Measurements from ENCODE around the gene GJB3. TPM values are rescaled to one million over a fixed set of nuclear protein-coding genes. Genes with fewer than 3 reads are reported as not detected.

The GJB3 gene
- polyA plus RNA-seq, 3 donors = not detected

DNA sequence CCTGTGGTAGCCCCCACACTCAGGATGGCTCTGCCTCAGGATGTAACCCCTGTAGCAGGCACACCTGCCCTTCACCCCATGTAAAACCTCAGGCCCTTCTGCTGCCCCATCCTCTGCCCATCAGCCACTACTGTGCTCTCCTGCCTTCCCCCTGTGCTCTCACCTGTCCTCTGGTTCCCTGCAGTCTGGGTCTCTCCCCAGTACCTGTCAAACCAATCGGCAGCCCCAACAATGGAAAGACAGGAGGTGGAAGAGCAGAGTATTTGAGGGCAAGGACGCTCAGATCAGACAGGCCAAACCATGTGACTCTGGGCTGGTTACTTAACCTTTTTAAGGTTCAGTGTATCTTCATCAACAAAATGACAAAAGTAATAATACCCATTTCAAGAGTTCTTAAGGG is 47.6 kb downstream of the GJB3 start:
- H3K4me1 Mint-ChIP-seq = peaks cover under 1% of the 10 kb centered on the region
- no peaks in the 10 kb centered on the region for H3K27me3 ChIP-seq (ENCODE audit: control insufficient read depth in 2 of 2, insufficient read depth in 2 of 2, low read length in 2 of 2)
- no peaks in the 10 kb centered on the region for H3K4me1 ChIP-seq (ENCODE audit: control insufficient read depth in 1 of 2, insufficient read depth in 2 of 2, low read length in 2 of 2)
- no CpG with 5 or more reads among the region's 2 CpGs for WGBS (ENCODE audit: insufficient coverage)
- no peak overlapping the region for H3K27ac ChIP-seq (ENCODE audit: low read depth in 1 of 2, low read length in 2 of 2)
- peak overlapping the region in 1 of 7 donors; percentile 79 for H3K27ac Mint-ChIP-seq
- H2AFZ ChIP-seq (ENCODE audit: insufficient read depth, low read depth, low read length, poor library complexity, severe bottlenecking) = no peak overlapping the region
- TF ChIP-seq, protein P1, sequence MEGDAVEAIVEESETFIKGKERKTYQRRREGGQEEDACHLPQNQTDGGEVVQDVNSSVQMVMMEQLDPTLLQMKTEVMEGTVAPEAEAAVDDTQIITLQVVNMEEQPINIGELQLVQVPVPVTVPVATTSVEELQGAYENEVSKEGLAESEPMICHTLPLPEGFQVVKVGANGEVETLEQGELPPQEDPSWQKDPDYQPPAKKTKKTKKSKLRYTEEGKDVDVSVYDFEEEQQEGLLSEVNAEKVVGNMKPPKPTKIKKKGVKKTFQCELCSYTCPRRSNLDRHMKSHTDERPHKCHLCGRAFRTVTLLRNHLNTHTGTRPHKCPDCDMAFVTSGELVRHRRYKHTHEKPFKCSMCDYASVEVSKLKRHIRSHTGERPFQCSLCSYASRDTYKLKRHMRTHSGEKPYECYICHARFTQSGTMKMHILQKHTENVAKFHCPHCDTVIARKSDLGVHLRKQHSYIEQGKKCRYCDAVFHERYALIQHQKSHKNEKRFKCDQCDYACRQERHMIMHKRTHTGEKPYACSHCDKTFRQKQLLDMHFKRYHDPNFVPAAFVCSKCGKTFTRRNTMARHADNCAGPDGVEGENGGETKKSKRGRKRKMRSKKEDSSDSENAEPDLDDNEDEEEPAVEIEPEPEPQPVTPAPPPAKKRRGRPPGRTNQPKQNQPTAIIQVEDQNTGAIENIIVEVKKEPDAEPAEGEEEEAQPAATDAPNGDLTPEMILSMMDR (IDR thresholded peaks at IDR 0.05) = no peak
- no peak overlapping the region for H3K4me2 ChIP-seq (replicated peaks; ENCODE audit: extremely low read depth, low read length, poor library complexity, severe bottlenecking)
- no peak for DNase-seq
- H3K4me3 Mint-ChIP-seq = no peak overlapping the region
- H3K9me3 Mint-ChIP-seq = peaks cover 0 to 3% (median 2%) of the 10 kb centered on the region in 7 donors
- H4K20me1 ChIP-seq (ENCODE audit: insufficient read depth, low read length) = no peaks in the 10 kb centered on the region
- no peaks in the 10 kb centered on the region for H3K36me3 ChIP-seq (replicated peaks in 1 of 2; ENCODE audit: control insufficient read depth in 1 of 2, insufficient read depth in 2 of 2, low read length in 2 of 2)
- intact Hi-C loops (cut with micrococcal nuclease) = no loop called here
- no peaks in the 10 kb centered on the region for H3K79me2 ChIP-seq (ENCODE audit: insufficient read depth, low read length)
- peaks cover 0 to 9% (median 6%) of the 10 kb centered on the region in 3 donors for H3K27me3 Mint-ChIP-seq (ENCODE audit: low read depth in 3 of 3)
- H3K9ac ChIP-seq (ENCODE audit: insufficient read depth, low read length, poor library complexity, severe bottlenecking) = no peak overlapping the region
- H3K9me3 ChIP-seq (replicated peaks in 1 of 2; ENCODE audit: control insufficient read depth in 1 of 2, insufficient read depth in 1 of 2, low read length in 2 of 2) = no peaks in the 10 kb centered on the region
- no peaks in the 10 kb centered on the region for H3K36me3 Mint-ChIP-seq
- no peak overlapping the region for H3K4me3 ChIP-seq (replicated peaks in 1 of 3; ENCODE audit: low read depth in 2 of 3, low read length in 3 of 3)

DNA sequence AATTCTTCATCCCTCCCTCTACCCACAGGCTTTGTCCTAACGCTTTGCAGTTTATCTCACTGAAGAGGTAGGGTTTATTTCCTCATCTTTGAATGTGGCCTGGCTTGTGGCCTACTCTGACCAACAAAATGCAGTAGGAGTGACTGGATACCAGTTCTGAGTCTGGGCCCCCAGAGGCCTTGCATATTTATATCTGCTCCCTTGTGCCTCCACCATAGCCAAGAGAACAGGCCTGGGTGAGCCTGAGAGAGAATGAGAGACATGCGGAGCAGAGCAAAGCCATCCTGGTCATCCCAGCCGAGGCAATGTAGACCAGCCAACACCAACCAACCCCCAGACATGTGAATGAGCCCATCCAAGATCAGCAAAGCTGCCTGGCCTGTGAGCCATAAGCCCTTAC is 48.2 kb downstream of the GJB3 start:
- H3K9me3 Mint-ChIP-seq = peaks cover 0 to 2% (median 0%) of the 10 kb centered on the region in 7 donors
- TF ChIP-seq, protein P1 (IDR thresholded peaks at IDR 0.05) = no peak
- no peaks in the 10 kb centered on the region for H4K20me1 ChIP-seq (ENCODE audit: insufficient read depth, low read length)

More for the DNA sequence above, 48.2 kb downstream of the GJB3 start:
- H3K36me3 Mint-ChIP-seq = no peaks in the 10 kb centered on the region
- DNase-seq = no peak
- Histone ChIP-seq H3K4me1 (ENCODE audit: control insufficient read depth in 1 of 2, insufficient read depth in 2 of 2, low read length in 2 of 2) (no peaks in the 10 kb centered on the region), H3K27ac (ENCODE audit: low read depth in 1 of 2, low read length in 2 of 2) (no peak overlapping the region), H3K27me3 (ENCODE audit: control insufficient read depth in 2 of 2, insufficient read depth in 2 of 2, low read length in 2 of 2) (no peaks in the 10 kb centered on the region), H3K4me3 (replicated peaks in 1 of 3; ENCODE audit: low read depth in 2 of 3, low read length in 3 of 3) (no peak overlapping the region), H3K79me2 (ENCODE audit: insufficient read depth, low read length) (no peaks in the 10 kb centered on the region), H3K36me3 (replicated peaks in 1 of 2; ENCODE audit: control insufficient read depth in 1 of 2, insufficient read depth in 2 of 2, low read length in 2 of 2) (no peaks in the 10 kb centered on the region), H3K4me2 (replicated peaks; ENCODE audit: extremely low read depth, low read length, poor library complexity, severe bottlenecking) (no peak overlapping the region), H2AFZ (ENCODE audit: insufficient read depth, low read depth, low read length, poor library complexity, severe bottlenecking) (no peak overlapping the region), H3K9ac (ENCODE audit: insufficient read depth, low read length, poor library complexity, severe bottlenecking) (no peak overlapping the region), H3K9me3 (replicated peaks in 1 of 2; ENCODE audit: control insufficient read depth in 1 of 2, insufficient read depth in 1 of 2, low read length in 2 of 2) (no peaks in the 10 kb centered on the region)
- intact Hi-C loops (cut with micrococcal nuclease) = no loop called here
- H3K27me3 Mint-ChIP-seq (ENCODE audit: low read depth in 3 of 3) = peaks cover 0 to 9% (median 6%) of the 10 kb centered on the region in 3 donors
- peaks cover 4% of the 10 kb centered on the region for H3K4me1 Mint-ChIP-seq
- no peak overlapping the region for H3K27ac Mint-ChIP-seq
- WGBS (ENCODE audit: insufficient coverage) = no CpG with 5 or more reads among the region's 3 CpGs
- H3K4me3 Mint-ChIP-seq = no peak overlapping the region
